Measurements from ENCODE around the gene CRTC3.

The CRTC3 gene

DNA sequence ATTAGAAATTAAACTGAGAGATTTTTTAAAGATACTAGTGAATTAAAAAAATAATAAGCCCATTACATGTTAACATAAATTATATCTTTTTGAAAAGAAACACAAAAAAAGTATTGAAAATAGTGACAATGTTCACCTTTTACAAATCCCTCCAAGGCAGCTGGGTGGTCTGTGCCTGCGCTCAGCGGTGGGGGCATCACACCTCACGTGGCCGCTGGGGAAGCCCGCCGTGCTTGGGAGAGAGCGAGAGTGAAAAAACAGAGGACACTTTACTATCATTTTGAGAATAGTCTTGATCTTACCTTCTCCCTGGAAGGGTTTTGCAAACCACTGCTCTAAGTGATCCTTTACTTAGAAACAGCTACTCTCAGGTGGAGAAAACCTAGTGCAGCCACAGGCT, 76.9 kb downstream of the CRTC3 start:
- H3K9me3 ChIP-seq (ENCODE audit: control insufficient read depth, insufficient read depth, low read depth, low read length) = no peaks in the 10 kb centered on the region
- peaks cover 44% of the 10 kb centered on the region for H3K4me1 ChIP-seq (ENCODE audit: control insufficient read depth, insufficient read depth, low read length)
- H3K9ac ChIP-seq (ENCODE audit: low read length) = no peak overlapping the region
- H3K4me3 ChIP-seq (ENCODE audit: low read depth, low read length) = no peak overlapping the region
- no peaks in the 10 kb centered on the region for H3K36me3 ChIP-seq (ENCODE audit: control insufficient read depth, insufficient read depth, low read length)
- H3K27me3 ChIP-seq (ENCODE audit: control insufficient read depth, insufficient read depth, low read length) = no peaks in the 10 kb centered on the region
- no peak overlapping the region for H3K27ac ChIP-seq (ENCODE audit: low read depth, low read length)

DNA sequence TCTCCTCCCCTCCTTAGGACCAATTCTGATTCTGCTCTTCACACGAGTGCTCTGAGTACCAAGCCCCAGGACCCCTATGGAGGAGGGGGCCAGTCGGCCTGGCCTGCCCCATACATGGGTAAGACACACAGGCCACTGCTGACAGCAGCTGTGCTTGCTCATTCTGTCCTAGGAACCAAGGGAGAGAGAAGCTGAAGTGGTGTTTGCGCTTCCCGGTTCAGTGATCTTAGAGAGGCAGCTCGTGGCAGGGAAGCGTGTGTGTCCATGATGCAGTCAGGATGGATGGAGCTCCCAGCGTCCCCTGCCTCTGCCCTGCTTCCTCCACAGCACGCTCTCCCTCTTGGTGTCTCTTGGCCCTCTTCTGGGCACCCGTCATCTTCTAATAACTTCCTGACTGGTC, 77.6 kb downstream of the CRTC3 start:
- Histone ChIP-seq H3K9me3 (ENCODE audit: control insufficient read depth, insufficient read depth, low read depth, low read length) (no peaks in the 10 kb centered on the region), H3K27ac (ENCODE audit: low read depth, low read length) (no peak overlapping the region), H3K36me3 (ENCODE audit: control insufficient read depth, insufficient read depth, low read length) (no peaks in the 10 kb centered on the region), H3K4me3 (ENCODE audit: low read depth, low read length) (no peak overlapping the region), H3K27me3 (ENCODE audit: control insufficient read depth, insufficient read depth, low read length) (no peaks in the 10 kb centered on the region), H3K9ac (ENCODE audit: low read length) (no peak overlapping the region), H3K4me1 (ENCODE audit: control insufficient read depth, insufficient read depth, low read length) (peaks cover 45% of the 10 kb centered on the region)

DNA sequence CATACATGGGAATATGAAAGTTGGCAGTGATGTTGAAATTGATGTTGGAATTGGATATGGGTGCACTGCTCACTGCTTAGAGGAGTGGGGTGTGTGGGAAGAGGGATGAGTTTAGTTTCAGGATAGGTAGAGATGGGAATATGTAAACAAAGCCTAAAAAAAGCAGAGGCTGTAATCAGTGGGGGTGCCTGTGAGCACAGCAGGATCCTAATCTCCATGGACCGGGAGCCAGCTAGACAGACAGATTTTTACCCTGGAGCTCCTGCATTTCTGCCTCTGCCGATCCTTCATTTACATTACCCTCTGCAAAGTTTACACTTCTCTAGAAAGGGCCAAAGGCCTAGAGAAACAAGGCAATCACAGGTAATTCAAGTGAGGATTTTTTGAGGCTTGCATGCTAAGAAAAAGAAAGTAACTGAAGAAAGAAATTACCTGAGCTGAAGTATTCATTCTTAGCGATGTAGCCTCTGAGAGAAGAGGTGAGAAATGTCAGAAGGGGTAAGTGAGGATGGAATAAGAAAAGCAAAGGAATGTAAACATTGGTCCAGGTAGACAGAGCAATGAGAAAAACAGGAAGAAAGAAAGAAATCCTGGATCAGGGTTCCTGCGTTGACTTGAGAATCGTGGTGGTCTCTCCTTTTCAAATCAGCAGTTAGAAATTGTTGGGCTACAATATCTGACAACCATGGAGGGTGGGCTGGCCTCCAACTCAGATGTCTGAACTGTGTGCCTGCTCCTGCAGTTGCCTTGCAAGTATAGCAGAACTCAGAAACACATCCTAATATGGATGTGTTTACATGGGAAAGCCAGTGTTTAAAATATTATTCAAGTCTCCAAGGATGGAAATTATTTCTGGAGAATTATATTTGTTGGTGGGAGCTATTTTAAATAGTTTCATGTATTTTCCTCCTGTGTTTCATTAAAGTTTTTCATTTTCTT, 79.8 kb downstream of the CRTC3 start:
- Histone ChIP-seq H3K9me3 (ENCODE audit: control insufficient read depth, insufficient read depth, low read depth, low read length) (no peaks in the 10 kb centered on the region), H3K36me3 (ENCODE audit: control insufficient read depth, insufficient read depth, low read length) (no peaks in the 10 kb centered on the region), H3K9ac (ENCODE audit: low read length) (no peak overlapping the region), H3K27me3 (ENCODE audit: control insufficient read depth, insufficient read depth, low read length) (no peaks in the 10 kb centered on the region), H3K27ac (ENCODE audit: low read depth, low read length) (no peak overlapping the region), H3K4me3 (ENCODE audit: low read depth, low read length) (no peak overlapping the region), H3K4me1 (ENCODE audit: control insufficient read depth, insufficient read depth, low read length) (peaks cover 45% of the 10 kb centered on the region)

DNA sequence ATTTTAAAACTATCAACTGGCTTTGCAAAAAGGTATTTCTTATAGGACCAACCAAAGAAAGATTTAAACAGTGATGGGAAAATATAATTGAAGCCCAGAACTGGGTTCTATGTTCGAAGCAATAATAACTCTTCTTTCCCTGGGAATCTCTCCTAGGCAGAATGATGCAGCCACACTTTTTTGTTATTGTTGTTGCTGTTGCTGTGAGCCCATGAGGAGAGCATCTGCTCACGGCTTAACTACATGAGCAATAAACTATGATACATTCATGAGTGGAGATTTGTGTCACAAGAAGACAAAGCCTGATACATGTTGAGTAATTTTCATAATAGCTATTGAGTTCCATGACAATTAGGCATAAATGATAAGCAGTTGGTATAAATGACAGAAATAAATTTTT, 80.5 kb downstream of the CRTC3 start:
- H3K27ac ChIP-seq (ENCODE audit: low read depth, low read length) = no peak overlapping the region
- no peaks in the 10 kb centered on the region for H3K27me3 ChIP-seq (ENCODE audit: control insufficient read depth, insufficient read depth, low read length)
- H3K9me3 ChIP-seq (ENCODE audit: control insufficient read depth, insufficient read depth, low read depth, low read length) = no peaks in the 10 kb centered on the region
- peaks cover 45% of the 10 kb centered on the region for H3K4me1 ChIP-seq (ENCODE audit: control insufficient read depth, insufficient read depth, low read length)
- H3K4me3 ChIP-seq (ENCODE audit: low read depth, low read length) = no peak overlapping the region
- no peak overlapping the region for H3K9ac ChIP-seq (ENCODE audit: low read length)
- H3K36me3 ChIP-seq (ENCODE audit: control insufficient read depth, insufficient read depth, low read length) = no peaks in the 10 kb centered on the region

DNA sequence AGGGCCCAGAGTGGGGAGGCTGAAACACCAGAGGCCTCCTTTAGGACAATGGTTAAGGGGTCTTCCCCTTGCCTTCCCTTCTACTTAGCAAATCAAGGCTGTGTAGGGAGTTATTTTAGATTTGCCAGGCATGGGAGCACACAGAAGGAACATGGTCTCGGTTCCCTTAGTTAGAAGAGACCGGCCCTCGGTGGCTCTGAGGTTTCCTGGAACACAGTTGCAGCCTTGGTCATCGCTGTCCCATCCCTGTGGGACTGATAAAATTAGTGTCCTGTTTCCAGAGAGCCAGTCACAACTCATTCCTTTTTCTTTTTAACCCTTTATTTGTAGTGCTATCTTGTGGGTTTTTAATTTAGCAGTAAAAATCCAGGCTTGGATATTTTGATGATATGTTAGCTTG, 81.4 kb downstream of the CRTC3 start:
- H3K27ac ChIP-seq (ENCODE audit: low read depth, low read length) = no peak overlapping the region
- H3K27me3 ChIP-seq (ENCODE audit: control insufficient read depth, insufficient read depth, low read length) = no peaks in the 10 kb centered on the region
- no peaks in the 10 kb centered on the region for H3K9me3 ChIP-seq (ENCODE audit: control insufficient read depth, insufficient read depth, low read depth, low read length)
- no peak overlapping the region for H3K4me3 ChIP-seq (ENCODE audit: low read depth, low read length)
- no peaks in the 10 kb centered on the region for H3K36me3 ChIP-seq (ENCODE audit: control insufficient read depth, insufficient read depth, low read length)
- H3K9ac ChIP-seq (ENCODE audit: low read length) = no peak overlapping the region
- peaks cover 45% of the 10 kb centered on the region for H3K4me1 ChIP-seq (ENCODE audit: control insufficient read depth, insufficient read depth, low read length)

DNA sequence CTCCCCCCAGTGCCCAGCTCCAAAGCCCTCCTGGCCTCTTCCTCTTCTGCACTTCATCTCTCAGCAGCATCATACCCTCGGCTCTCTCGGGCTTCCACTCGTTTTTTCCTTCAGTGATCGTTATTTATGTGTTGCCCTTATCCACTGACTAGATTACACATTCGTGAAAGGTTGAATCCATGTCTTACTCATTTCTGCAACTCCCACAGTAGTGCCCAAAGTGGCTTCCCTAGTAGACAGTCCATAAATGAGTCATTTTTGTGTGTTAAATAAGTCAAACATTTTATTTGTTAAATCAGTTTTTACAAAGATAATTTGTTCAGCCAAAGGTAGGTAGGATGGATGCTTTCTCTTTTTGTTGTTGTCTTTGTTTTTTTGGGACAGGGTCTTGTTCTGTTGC, 87.4 kb downstream of the CRTC3 start:
- H3K9ac ChIP-seq (ENCODE audit: low read length) = no peak overlapping the region
- H3K4me3 ChIP-seq (ENCODE audit: low read depth, low read length) = no peak overlapping the region
- no peaks in the 10 kb centered on the region for H3K9me3 ChIP-seq (ENCODE audit: control insufficient read depth, insufficient read depth, low read depth, low read length)
- H3K4me1 ChIP-seq (ENCODE audit: control insufficient read depth, insufficient read depth, low read length) = no peaks in the 10 kb centered on the region
- H3K36me3 ChIP-seq (ENCODE audit: control insufficient read depth, insufficient read depth, low read length) = no peaks in the 10 kb centered on the region
- H3K27me3 ChIP-seq (ENCODE audit: control insufficient read depth, insufficient read depth, low read length) = no peaks in the 10 kb centered on the region
- H3K27ac ChIP-seq (ENCODE audit: low read depth, low read length) = no peak overlapping the region

DNA sequence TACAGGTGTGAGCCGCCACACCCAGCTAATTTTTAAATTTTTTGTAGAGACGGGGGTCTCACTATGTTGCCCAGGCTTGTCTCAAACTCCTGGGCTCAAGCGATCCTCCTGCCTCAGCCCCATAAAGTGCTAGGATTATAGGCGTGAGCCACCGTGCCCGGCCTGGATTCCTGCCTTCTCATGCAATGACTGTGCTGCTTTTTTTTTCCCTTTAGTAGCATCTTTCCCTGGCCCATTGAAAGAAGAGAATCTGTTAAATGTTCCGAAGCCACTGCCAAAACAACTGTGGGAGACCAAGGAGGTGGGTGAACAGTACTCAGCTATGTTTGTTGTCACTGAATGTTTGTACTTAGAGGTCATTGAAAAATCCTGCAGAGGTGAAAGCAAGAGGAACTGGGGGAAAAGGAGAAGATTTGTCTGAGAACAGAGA, 88.0 kb downstream of the CRTC3 start:
- H3K9me3 ChIP-seq (ENCODE audit: control insufficient read depth, insufficient read depth, low read depth, low read length) = no peaks in the 10 kb centered on the region
- H3K27ac ChIP-seq (ENCODE audit: low read depth, low read length) = no peak overlapping the region
- H3K36me3 ChIP-seq (ENCODE audit: control insufficient read depth, insufficient read depth, low read length) = no peaks in the 10 kb centered on the region
- H3K27me3 ChIP-seq (ENCODE audit: control insufficient read depth, insufficient read depth, low read length) = no peaks in the 10 kb centered on the region
- no peaks in the 10 kb centered on the region for H3K4me1 ChIP-seq (ENCODE audit: control insufficient read depth, insufficient read depth, low read length)
- no peak overlapping the region for H3K9ac ChIP-seq (ENCODE audit: low read length)
- no peak overlapping the region for H3K4me3 ChIP-seq (ENCODE audit: low read depth, low read length)

DNA sequence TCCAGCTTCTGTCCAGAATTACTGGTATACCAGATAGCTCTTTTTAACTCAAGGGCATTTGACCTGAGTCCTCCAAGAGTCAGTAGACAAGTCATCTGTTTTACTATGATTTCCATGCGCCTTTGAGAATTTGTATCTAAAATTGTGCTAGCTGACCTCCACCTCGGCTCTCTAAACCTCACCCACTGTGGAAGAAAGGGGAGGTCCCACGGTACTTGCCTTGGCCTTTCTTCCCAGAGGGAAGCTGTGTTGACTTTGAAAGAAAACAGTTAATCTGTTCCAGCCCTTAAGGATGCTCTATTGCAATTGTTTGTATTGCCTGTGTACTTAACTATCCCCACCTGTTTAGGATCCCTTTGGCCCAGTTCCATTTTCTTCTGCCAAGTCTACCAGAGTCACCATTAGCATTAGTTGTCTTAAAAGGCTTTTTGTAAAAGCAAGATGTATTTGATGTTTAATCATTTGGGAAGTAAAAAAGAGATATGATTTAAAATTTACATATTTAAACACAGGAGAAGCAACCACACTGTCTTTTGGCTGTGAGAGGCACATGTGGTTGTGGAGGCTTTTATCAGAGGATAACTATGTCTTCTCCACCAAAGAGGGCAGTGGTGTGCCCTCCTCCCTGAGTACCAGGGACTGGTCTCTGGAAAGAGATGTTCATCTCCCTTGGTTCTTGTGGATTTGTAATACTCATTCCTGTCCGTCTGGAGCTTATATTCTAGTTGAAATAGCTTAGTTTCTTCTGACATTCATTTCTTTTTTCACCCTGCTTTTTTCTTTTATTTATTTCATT, 88.8 kb downstream of the CRTC3 start:
- Histone ChIP-seq H3K36me3 (ENCODE audit: control insufficient read depth, insufficient read depth, low read length) (no peaks in the 10 kb centered on the region), H3K9me3 (ENCODE audit: control insufficient read depth, insufficient read depth, low read depth, low read length) (no peaks in the 10 kb centered on the region), H3K9ac (ENCODE audit: low read length) (no peak overlapping the region), H3K27ac (ENCODE audit: low read depth, low read length) (no peak overlapping the region), H3K4me1 (ENCODE audit: control insufficient read depth, insufficient read depth, low read length) (peaks cover 1% of the 10 kb centered on the region; the same call in 1 of the 2 replicates), H3K4me3 (ENCODE audit: low read depth, low read length) (no peak overlapping the region), H3K27me3 (ENCODE audit: control insufficient read depth, insufficient read depth, low read length) (no peaks in the 10 kb centered on the region)

DNA sequence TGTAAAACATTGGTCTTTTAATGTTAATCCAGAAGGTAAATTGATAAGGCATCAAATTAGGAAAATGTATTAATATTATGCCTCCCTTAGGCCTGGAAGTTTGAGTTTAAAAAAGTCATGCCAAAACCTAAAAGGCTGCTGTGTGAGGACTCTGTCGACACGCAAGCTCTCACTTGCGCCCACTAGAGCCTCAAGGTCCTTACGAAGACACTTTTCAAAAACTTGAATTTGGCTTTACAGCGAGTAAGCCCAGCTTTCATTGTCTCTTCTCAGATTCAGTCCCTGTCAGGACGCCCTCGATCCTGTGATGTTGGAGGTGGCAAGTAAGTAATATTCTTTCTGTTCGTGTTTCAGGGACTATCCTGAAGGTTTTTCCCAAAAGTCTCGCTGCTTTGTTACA, 89.7 kb downstream of the CRTC3 start:
- Histone ChIP-seq H3K4me1 (ENCODE audit: control insufficient read depth, insufficient read depth, low read length) (peaks cover 10% of the 10 kb centered on the region), H3K4me3 (ENCODE audit: low read depth, low read length) (no peak overlapping the region), H3K27me3 (ENCODE audit: control insufficient read depth, insufficient read depth, low read length) (no peaks in the 10 kb centered on the region), H3K9ac (ENCODE audit: low read length) (no peak overlapping the region), H3K27ac (ENCODE audit: low read depth, low read length) (no peak overlapping the region), H3K9me3 (ENCODE audit: control insufficient read depth, insufficient read depth, low read depth, low read length) (no peaks in the 10 kb centered on the region), H3K36me3 (ENCODE audit: control insufficient read depth, insufficient read depth, low read length) (no peaks in the 10 kb centered on the region)

DNA sequence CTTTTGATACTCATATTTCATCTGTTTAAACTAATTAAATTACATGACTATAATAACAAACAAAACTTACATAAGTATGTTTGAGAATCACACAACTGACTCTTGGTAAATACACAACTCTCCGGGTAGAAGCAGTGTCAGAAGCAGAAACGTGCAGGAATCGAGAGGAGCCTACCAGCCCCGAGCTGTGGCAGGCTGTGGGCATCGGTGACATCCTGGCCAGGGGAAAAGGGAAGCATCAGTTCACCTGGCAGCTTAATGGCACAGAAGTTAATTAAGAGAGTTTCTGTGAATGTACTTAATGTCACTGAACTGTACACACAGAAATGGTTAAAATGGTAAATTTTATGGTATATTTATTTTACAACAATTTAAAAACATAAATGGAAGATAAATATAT, 90.2 kb downstream of the CRTC3 start:
- Histone ChIP-seq H3K4me1 (ENCODE audit: control insufficient read depth, insufficient read depth, low read length) (peaks cover 12% of the 10 kb centered on the region), H3K9me3 (ENCODE audit: control insufficient read depth, insufficient read depth, low read depth, low read length) (no peaks in the 10 kb centered on the region), H3K9ac (ENCODE audit: low read length) (no peak overlapping the region), H3K4me3 (ENCODE audit: low read depth, low read length) (no peak overlapping the region), H3K27ac (ENCODE audit: low read depth, low read length) (no peak overlapping the region), H3K36me3 (ENCODE audit: control insufficient read depth, insufficient read depth, low read length) (no peaks in the 10 kb centered on the region), H3K27me3 (ENCODE audit: control insufficient read depth, insufficient read depth, low read length) (no peaks in the 10 kb centered on the region)

DNA sequence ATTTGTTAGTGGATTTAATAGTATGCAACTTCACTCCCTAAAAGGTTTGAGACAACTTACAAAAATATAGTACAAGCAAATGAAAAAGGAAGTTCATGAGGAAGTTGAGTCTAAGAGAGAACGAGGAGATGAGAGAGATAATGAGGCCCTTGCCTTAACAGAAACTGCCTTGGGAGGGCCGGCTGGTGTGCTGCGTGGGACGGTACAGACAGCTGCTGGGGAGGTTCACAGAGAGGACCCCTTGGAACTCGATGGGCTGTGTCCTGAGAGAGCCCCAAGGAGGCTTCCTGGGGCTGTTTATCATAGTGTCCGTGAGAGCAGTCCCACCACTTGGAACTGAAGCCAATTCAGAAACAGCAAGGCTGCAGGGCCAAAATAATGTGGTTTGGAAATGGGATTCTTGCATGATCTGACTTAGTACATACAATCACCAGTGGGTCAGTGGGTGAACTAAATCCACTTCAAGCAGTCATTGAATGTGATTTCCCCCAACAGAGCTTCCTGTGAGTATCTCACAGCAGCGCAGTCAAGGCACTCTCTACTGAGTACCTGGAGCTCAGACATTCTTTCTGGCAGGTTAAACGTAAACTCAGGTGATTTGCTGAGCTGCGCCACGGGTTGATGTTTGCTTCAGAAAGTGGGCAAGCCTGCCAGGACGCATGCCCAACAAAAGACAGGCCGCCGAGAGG, 90.8 kb downstream of the CRTC3 start:
- peaks cover 12% of the 10 kb centered on the region for H3K4me1 ChIP-seq (ENCODE audit: control insufficient read depth, insufficient read depth, low read length)
- H3K9ac ChIP-seq (ENCODE audit: low read length) = no peak overlapping the region
- no peaks in the 10 kb centered on the region for H3K9me3 ChIP-seq (ENCODE audit: control insufficient read depth, insufficient read depth, low read depth, low read length)
- H3K27me3 ChIP-seq (ENCODE audit: control insufficient read depth, insufficient read depth, low read length) = no peaks in the 10 kb centered on the region
- H3K27ac ChIP-seq (ENCODE audit: low read depth, low read length) = no peak overlapping the region
- no peak overlapping the region for H3K4me3 ChIP-seq (ENCODE audit: low read depth, low read length)
- no peaks in the 10 kb centered on the region for H3K36me3 ChIP-seq (ENCODE audit: control insufficient read depth, insufficient read depth, low read length)
